ENCODE measurements around the gene NCAPG2.

The NCAPG2 gene

GRCh38 chr7:158666401-158666800 lies 38.2 kb downstream of the NCAPG2 start:
- no peak overlapping the region for H3K4me3 ChIP-seq (ENCODE audit: low read depth, low read length)
- in situ Hi-C loops (cut with HindIII; ENCODE audit: low sequenced_read_pairs): no loop called here
- no peak for DNase-seq (ENCODE audit: low read depth, low spot score)
- no peak for TF ChIP-seq CTCF (IDR thresholded peaks at IDR 0.05; ENCODE audit: low read depth, low read length)

GRCh38 chr7:158664406-158664805 lies 40.2 kb downstream of the NCAPG2 start:
- DNase-seq (ENCODE audit: low read depth, low spot score): no peak
- in situ Hi-C loops (cut with HindIII; ENCODE audit: low sequenced_read_pairs): no loop called here
- no peak for TF ChIP-seq CTCF (IDR thresholded peaks at IDR 0.05; ENCODE audit: low read depth, low read length)
- no peak overlapping the region for H3K4me3 ChIP-seq (ENCODE audit: low read depth, low read length)

GRCh38 chr7:158663428-158663741 lies 41.2 kb downstream of the NCAPG2 start:
- in situ Hi-C loops (cut with HindIII; ENCODE audit: low sequenced_read_pairs): no loop called here
- no peak overlapping the region for H3K4me3 ChIP-seq (ENCODE audit: low read depth, low read length)
- DNase-seq (ENCODE audit: low read depth, low spot score): no peak
- no peak for TF ChIP-seq CTCF (IDR thresholded peaks at IDR 0.05; ENCODE audit: low read depth, low read length)

GRCh38 chr7:158662610-158663427 lies 41.8 kb downstream of the NCAPG2 start:
- in situ Hi-C loops (cut with HindIII; ENCODE audit: low sequenced_read_pairs): no loop called here
- no peak for DNase-seq (ENCODE audit: low read depth, low spot score)
- H3K4me3 ChIP-seq (ENCODE audit: low read depth, low read length): no peak overlapping the region
- TF ChIP-seq CTCF (IDR thresholded peaks at IDR 0.05; ENCODE audit: low read depth, low read length): no peak

GRCh38 chr7:158658475-158658874 lies 46.1 kb downstream of the NCAPG2 start:
- no peak overlapping the region for H3K4me3 ChIP-seq (ENCODE audit: low read depth, low read length)
- no peak for TF ChIP-seq CTCF (IDR thresholded peaks at IDR 0.05; ENCODE audit: low read depth, low read length)
- in situ Hi-C loops (cut with HindIII; ENCODE audit: low sequenced_read_pairs): no loop called here
- DNase-seq (ENCODE audit: low read depth, low spot score): no peak

GRCh38 chr7:158657189-158657746 lies 47.3 kb downstream of the NCAPG2 start:
- no peak overlapping the region for H3K4me3 ChIP-seq (ENCODE audit: low read depth, low read length)
- DNase-seq (ENCODE audit: low read depth, low spot score): no peak
- TF ChIP-seq CTCF (IDR thresholded peaks at IDR 0.05; ENCODE audit: low read depth, low read length): no peak
- in situ Hi-C loops (cut with HindIII; ENCODE audit: low sequenced_read_pairs): no loop called here
